HG03095 (cell line): ENCODE results near the gene TENM3.
"Not testable (repeated sequence)": the region's sequence is repeated elsewhere in the genome, so short reads cannot be mapped to it uniquely, and the experiment has no call there.

ENCODE experiments used
- ATAC-seq: cut with Tn5 transposase; IDR thresholded peaks from one replicate; pipeline ENCODE4 v1.9.1; 2021; ENCODE audit warnings: moderate library complexity; ENCODE audit not compliant: unreplicated experiment

TENM3 gene

GRCh38 chr4:182385897-182386296 is 142.7 kb downstream of the TENM3 start:
- no peak for ATAC-seq

GRCh38 chr4:182386576-182386975 is 143.4 kb downstream of the TENM3 start:
- not testable (repeated sequence) for ATAC-seq

DNA sequence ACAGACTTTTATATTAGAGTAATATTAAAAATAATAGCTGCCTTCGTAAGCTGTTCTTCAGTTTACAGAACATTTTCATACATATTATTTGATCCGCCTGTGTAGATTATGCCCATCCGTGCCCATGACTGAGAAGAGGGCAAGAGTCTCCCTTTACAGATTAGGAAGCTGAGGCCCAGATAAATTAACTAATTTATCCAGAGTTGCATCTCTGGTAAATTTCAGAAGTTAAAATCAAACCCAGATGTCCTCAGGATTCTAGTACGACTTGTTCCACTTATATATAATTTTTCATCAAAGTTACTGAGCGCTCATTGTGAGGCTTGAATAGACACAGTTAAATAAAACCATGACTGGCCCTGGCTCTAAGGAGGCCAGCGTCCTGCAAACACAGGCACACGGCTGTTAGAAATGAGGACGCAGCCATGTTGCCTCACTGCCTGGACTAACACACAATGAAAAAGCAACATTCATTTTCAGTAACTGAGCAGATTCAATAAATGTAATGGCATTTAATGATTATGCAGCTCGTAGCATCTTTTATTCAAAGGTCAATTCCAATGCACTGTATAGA is 148.0 kb downstream of the TENM3 start:
- no peak for ATAC-seq

GRCh38 chr4:182394181-182394580 is 151.0 kb downstream of the TENM3 start:
- ATAC-seq: no peak

GRCh38 chr4:182400081-182400480 is 156.9 kb downstream of the TENM3 start:
- no peak for ATAC-seq

- ATAC-seq: no peak
Observed at GRCh38 chr4:182400790-182401189, 157.6 kb downstream of the TENM3 start.

DNA sequence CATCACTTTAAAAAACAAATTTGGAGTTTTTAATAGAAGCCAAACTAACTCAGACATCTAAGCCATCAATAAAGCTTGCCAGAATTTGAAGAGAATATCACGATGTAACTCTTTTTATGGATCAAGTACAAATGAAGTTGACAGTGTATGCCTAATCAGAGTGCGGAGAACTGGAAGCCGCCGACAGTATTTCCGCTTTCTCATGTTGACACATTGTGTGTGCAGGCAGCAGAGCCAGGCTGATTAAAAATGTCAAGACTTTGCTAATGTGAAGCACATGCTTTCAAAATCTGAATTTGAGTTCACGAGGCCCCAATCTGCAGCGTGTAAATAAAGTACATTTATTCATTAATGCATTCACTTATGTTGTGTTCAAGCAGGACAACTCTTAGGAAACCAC is 161.2 kb downstream of the TENM3 start:
- no peak for ATAC-seq

DNA sequence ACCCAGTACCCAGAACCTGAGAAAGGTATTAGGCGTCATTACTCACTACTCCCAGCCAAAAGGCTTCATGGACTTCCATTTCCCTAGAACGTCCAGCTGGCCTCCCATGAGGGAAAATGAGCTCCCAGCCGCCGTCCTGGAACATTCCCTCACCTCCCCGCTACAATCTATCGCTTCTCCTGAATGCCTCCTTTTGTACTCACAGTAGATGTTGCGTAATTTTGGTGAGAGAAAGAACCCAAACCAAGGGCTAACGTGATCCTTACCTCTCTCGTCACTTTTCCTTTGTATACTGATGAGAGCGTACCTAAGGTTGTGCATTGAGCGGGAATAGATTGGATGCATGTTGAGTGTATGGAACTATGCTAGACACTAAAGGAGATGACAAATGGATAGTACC is 161.9 kb downstream of the TENM3 start:
- no peak for ATAC-seq

GRCh38 chr4:182409271-182409670 is 166.1 kb downstream of the TENM3 start:
- no peak for ATAC-seq

DNA sequence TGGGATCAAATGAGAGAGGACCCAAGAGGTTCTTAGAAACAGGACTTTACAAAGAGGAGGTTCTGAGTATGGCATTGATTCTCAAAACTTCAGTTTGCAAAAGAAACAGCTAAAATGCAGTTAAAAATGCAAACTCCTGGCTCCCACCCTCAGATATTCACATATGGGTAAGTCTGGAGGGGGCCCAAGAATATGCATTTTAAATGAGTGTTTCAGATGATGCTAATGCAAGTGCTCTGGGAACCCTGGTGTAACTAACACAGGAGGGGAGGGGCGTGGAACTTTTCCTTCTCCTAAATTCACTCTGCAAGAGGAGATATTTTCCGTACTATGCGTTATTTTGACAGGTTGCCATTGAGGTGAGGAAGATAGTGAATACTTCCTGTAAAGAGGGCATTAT is 168.2 kb downstream of the TENM3 start:
- ATAC-seq: no peak

DNA sequence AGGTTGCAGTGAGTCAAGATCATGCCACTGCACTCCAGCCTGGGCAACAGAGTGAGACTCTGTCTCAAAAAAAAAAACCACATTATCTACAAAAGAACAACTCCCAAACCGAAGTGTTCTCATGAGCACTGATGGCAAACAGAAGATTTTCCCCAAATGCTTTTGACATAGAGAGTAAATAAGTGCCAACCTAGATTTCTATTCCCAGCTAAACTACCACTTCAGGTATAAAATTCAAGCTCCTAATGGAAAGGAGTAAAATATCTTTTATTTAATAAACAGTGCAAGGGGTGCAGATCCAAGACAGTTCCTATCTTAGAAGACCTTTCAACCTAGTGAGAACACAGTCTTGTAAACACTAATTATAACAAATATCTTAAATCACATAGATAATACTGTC is 170.3 kb downstream of the TENM3 start:
- no peak for ATAC-seq

- ATAC-seq: no peak
Observed at GRCh38 chr4:182415116-182415515, 171.9 kb downstream of the TENM3 start.

GRCh38 chr4:182416067-182416466 is 172.9 kb downstream of the TENM3 start:
- ATAC-seq: no peak

- no peak for ATAC-seq
Observed at GRCh38 chr4:182418054-182418734, 175.0 kb downstream of the TENM3 start.

- no peak for ATAC-seq
Observed at GRCh38 chr4:182420189-182420588, 177.0 kb downstream of the TENM3 start.

DNA sequence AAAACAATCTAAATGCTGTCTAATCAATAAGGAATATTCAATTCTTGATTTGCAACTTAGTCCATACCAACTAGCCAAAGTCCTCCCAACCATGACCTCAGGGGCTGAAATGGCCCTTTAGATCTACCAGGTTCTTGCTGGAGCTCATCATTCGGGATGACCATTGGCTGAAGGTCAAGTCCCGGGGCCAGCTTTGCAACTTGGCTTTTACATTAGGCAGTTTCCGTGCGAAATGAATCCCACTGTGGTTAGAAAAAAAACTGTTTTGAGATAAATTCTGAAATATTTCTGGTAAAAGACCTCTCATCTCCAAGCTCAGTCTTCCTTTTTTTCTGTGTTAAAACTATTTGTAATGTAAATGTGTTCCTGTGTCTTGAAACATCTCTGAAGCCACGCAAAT is 178.6 kb downstream of the TENM3 start:
- ATAC-seq: no peak

- ATAC-seq: no peak
Observed at GRCh38 chr4:182425302-182425701, 182.1 kb downstream of the TENM3 start.

GRCh38 chr4:182426901-182427300 is 183.7 kb downstream of the TENM3 start:
- ATAC-seq: no peak

- no peak for ATAC-seq
Observed at GRCh38 chr4:182427554-182427953, 184.4 kb downstream of the TENM3 start.

- no peak for ATAC-seq
Observed at GRCh38 chr4:182429896-182430295, 186.7 kb downstream of the TENM3 start.

DNA sequence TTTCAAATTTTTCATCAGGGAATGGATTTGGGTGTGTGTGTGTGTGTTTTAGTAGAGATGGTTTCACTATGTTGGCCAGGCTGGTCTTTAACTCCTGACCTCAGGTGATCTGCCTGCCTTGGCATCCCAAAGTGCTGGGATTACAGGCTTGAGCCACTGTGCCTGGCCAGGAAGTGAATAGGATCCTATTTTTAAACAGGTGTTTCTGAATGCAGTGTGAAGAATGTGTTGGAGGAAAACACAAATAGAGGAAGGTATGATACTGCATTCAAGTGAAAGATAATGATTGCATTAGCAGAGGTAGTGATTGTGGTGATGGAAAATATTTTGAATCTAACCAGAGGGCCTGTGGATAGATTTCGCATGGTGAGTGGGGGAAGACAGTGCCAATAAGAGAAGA is 189.6 kb downstream of the TENM3 start:
- ATAC-seq: no peak

DNA sequence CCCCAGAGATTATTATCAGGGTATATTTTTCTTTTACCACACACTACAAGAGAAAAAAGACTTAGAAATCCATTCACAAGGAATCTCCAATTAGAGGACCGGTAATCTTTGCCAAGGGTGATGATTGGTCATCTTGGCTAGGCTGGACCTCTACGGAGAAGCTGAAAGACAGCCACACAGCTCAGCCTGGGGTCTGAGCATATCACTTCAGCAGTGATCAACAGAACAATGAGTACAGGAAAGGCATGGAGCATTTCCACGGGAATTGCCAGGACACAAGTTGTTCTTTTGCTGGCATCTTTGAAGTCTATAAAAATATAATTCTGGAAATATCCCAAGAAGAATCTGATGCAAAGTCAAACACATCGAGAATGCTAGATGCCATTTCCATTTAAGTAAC is 191.5 kb downstream of the TENM3 start:
- ATAC-seq: no peak

GRCh38 chr4:182435401-182435800 is 192.2 kb downstream of the TENM3 start:
- no peak for ATAC-seq
